Hematopoietic multipotent progenitor cell treated with erythropoietin and hydrocortisone succinate and interleukin-3 and kit ligand, for 15 days (in vitro differentiated cells): ENCODE measurements around the gene CTNNAL1.
"Not testable (repeated sequence)": the region's sequence is repeated elsewhere in the genome, so short reads cannot be mapped to it uniquely, and the experiment has no call there.

Source experiments
- DNase-seq: peaks from one replicate; pipeline ENCODE4 v3.0.0-alpha.2; 2015; ENCODE audit warnings: low spot score

CTNNAL1 gene

DNA sequence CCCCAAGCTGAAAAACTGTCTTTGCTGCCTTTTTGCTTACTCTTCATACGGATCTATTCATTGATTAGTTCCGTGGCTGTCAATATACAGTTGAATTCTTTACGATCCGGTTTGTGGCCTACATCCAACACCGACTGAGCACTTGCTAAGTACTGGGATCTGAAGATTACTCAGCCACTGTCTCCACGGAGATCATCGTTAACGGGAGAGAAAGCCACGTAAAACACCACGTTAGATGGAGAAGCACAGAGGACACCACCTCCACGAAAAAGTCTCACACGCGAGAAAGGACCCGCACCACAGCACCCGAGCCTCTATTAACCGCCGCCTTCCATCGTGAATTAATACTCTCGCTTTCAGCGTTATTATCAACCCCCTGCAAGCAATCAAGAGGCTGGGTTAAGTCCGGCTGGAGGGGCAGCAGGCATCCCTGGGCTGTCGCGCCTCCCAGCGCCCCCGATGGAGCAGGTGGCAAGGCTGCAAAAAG lies 80.0 kb downstream of the CTNNAL1 start:
- peak; percentile 19 for DNase-seq

DNA sequence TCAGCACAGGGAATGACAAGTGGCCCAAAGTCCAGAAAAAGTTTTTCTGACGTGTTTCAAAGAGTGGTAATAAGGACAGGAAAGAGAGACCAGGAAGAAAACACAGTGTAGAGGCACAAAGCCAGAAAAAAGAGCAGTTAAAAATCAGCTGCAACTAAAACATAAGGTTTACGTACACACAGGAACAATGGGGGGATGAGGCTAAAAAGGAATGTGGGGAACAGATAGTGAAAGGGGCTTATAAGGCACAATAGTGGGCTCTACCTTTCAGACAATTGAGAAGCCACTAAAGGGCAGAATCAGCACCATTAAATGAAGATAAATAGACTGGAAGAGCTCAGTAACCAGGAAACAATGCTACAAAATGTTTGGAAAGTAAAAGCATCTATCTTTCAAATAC lies 84.9 kb downstream of the CTNNAL1 start:
- no peak for DNase-seq

DNA sequence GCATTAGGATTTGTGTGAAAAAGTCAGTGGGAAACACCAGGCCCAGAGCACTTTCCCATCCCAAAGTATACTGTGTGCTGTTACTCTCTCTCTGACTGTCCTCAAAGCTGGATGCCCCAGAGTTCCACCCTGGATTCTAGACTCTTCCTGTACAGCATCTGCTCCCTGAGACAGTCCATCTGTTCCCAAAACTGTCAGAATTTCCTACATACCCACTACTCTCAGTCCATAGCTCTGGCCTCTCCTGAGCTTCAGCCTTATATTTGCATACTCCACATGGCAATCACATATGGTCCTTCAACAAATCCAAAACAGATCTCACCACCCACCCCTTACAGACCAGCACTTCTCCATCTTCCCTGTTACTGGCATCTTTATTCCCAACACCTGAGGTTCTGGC lies 88.8 kb downstream of the CTNNAL1 start:
- DNase-seq = no peak

- DNase-seq = no peak
These were observed 92.1 kb downstream of the CTNNAL1 start for GRCh38 chr9:108921200-108921599.

GRCh38 chr9:108920401-108920800 lies 92.9 kb downstream of the CTNNAL1 start:
- DNase-seq = not testable (repeated sequence)

GRCh38 chr9:108919517-108919916 lies 93.8 kb downstream of the CTNNAL1 start:
- DNase-seq = no peak

GRCh38 chr9:108913391-108913790 lies 99.9 kb downstream of the CTNNAL1 start:
- no peak for DNase-seq

GRCh38 chr9:108911820-108912219 lies 101.5 kb downstream of the CTNNAL1 start:
- DNase-seq = no peak

DNA sequence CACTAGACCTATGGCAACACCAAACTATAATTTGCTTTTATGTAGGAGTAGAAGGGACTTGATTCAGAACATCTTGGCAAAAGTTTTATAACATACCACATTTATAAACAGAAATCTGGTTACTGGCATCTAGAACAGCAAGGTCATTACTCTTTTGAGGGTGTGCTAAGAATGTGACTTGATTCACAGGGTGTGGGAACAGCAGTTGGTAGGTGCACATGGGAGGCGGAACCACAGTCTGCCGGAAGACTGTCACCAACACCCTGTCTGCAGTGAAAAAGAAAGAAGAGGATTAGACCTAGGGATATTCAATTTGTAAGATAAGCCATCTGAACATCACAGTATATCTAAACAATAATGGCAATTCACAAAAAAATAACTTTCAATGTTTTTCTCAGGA lies 102.4 kb downstream of the CTNNAL1 start:
- no peak for DNase-seq

DNA sequence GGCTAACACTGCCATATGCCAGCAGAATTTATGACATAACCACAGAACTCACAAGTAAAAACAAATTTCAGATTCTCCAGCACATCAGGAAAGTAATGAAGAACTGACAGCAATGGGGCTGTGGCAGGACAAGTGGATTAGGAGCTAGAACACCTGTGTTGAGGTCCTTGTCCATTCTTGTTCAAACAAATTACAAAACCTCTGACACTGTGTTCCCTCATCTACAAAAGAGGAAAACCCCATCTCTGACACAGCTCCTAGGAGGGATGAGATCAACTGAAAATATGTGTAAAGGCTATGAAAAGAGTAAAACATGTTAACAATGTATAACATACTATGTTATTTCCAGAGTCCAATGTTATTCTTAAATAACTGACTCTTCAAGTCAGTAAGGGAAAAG lies 102.9 kb downstream of the CTNNAL1 start:
- no peak for DNase-seq

DNA sequence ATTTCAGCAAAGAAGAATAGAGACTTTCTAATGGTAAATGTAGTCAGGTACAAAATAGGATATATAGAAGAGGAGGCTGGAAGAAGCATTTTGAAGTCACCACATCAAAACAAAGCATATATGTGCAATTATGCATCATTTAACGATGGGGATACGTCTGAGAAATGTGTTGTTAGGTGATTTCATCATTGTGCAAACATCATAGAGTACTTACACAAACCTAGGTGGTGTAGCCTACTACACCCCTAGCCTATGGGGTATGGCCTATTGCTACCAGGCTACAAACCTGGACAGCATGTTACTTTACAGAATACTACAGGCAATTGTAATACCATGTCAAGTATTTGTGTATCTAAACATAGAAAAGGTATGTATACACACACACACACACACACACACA lies 107.8 kb downstream of the CTNNAL1 start:
- DNase-seq = no peak

DNA sequence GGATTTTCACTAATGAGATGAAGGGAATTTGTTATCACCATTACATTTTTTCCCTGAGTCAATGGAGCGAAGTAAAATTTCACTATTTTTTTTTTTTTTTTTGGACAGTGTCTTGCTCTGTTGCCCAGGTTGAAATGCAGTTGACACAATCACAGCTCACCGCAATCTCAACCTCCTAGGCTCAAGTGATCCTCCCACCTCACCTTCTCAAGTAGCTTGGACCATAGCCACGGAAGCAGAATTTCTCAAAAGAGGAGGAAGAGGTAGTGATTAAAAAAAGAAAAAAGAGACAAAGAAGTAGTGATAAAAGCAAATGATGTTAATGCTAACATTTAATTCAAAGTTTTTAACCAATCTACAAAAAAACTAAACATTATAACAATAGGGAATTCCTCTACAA lies 109.1 kb downstream of the CTNNAL1 start:
- DNase-seq = no peak

GRCh38 chr9:108903420-108904103 lies 109.7 kb downstream of the CTNNAL1 start:
- no peak for DNase-seq

DNA sequence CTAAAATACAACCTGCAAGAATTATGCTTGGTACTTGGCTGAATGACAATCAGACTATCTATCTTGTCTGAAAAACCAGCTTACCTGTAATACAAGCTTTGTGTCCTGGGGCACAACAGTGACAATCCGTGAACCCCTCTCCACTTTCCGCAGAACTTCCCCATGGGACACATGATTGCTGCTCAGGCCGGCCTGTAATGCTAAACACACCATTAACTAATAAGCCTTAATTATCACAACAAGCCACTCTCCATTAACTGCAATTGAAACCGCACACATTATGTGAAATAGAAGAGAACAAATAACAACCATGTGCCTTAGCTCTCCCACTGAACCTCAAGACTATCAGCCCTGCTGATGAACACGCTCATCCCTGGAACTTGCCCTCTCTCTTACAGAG lies 113.1 kb downstream of the CTNNAL1 start:
- no peak for DNase-seq

DNA sequence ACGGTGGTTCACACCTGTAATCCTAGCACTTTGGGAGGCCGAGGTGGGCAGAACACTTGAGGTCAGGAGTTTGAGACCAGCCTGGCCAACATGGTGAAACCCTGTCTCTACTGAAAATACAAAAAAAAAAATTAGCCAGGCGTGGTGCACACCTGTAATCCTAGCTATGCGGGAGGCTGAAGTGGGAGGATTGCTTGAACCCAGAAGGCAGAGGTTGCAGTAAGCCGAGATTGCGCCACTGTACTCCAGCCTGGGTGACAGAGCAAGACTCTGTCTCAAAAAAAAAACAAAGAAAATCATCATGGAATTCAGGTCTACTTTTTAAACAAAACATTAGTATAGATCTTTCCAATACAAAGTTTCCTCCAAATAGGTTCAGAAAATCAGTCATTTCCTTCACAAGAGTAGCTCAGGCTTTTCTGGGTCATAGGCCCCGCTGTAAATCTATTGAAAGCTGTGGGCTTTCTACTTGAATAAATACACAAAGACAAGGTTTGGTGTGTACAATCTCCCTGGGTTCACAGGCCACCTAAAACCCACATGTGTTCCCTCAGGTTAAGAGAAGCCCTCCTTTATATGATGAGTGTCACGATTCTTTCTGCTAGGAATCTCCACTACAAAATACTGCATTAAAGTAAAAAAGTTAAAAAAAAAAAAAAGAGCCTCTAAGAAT lies 114.1 kb downstream of the CTNNAL1 start:
- not testable (repeated sequence) for DNase-seq

GRCh38 chr9:108897324-108898096 lies 115.8 kb downstream of the CTNNAL1 start:
- no peak for DNase-seq

DNA sequence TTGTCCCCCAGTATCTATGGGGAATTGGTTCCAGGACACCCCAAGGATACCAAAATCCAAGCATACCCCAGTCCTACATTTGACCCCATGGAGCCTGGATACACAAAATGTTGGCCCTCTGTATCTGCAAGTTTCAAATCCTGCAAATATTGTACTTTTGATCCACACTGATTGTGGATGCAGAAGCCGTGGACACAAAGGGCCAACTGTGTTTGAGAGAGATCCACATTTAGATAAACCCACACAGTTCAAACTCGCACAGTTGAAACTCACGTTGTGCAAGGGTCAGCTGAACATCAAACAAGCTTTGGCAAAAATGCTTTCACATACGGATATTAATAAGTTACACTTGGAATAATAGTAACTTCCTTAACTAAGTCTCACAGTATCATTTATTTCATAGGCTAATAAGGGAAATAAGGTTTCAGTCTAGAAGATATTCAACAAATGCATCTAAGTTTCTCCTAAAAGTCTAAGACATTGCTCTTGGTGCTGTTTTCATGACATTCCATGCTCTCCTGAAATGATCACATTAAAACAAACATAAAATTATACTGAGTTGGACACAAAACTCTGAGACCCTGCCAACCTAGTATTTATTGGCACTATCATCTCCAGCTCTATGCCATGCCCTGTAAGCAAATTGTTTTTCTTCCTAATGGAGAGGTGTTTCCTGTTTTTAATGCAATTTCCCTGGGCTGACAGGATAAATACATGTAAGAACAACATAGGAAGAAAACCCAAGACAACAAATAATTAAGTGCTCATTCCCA lies 118.9 kb downstream of the CTNNAL1 start:
- DNase-seq = no peak
